MM.1S (cell line): ENCODE results near the gene MBOAT1.

Experiments
- DNase-seq: peaks from one replicate; pipeline ENCODE4 v3.0.0-alpha.2; 2015
- H2AFZ ChIP-seq: fragments of 300-600 bp; sonication (generic); 2 replicates; pipeline ENCODE4 v1.6.0; 2016; ENCODE audit warnings: antibody characterized with exemption, low read length
- H3F3A ChIP-seq: fragments of 300-600 bp; sonication (generic); 2 replicates; pipeline ENCODE4 v1.6.1; 2016; ENCODE audit warnings: mild to moderate bottlenecking, antibody characterized with exemption, low read length, moderate library complexity, mixed read lengths; ENCODE audit not compliant: insufficient read depth
- H3K27ac ChIP-seq: fragments of 300-600 bp; sonication (generic); 2 replicates; pipeline ENCODE4 v1.5.1; 2016; ENCODE audit warnings: mild to moderate bottlenecking, low read length
- H3K27me3 ChIP-seq: fragments of 300-600 bp; sonication (generic); replicated peaks from 2 replicates; pipeline ENCODE4 v1.6.0; 2016; ENCODE audit warnings: low read length; ENCODE audit not compliant: insufficient read depth
- H3K36me3 ChIP-seq: fragments of 300-600 bp; sonication (generic); replicated peaks from 2 replicates; pipeline ENCODE4 v1.6.1; 2016; ENCODE audit warnings: mild to moderate bottlenecking, low read length, mixed read lengths; ENCODE audit not compliant: insufficient read depth
- H3K4me1 ChIP-seq: fragments of 300-600 bp; sonication (generic); 2 replicates; pipeline ENCODE4 v1.6.1; 2016; ENCODE audit warnings: low read length, mixed read lengths
- H3K4me2 ChIP-seq: fragments of 300-600 bp; sonication (generic); 2 replicates; pipeline ENCODE4 v1.6.0; 2016; ENCODE audit warnings: low read depth, low read length
- H3K4me3 ChIP-seq: fragments of 300-600 bp; sonication (generic); 2 replicates; pipeline ENCODE4 v1.5.1; 2016; ENCODE audit warnings: low read length, mixed read lengths
- H3K79me2 ChIP-seq: fragments of 300-600 bp; sonication (generic); 2 replicates; pipeline ENCODE4 v1.6.1; 2016; ENCODE audit warnings: mixed run types, low read length, mixed read lengths
- H3K9ac ChIP-seq: fragments of 300-600 bp; sonication (generic); 2 replicates; pipeline ENCODE4 v1.6.1; 2016; ENCODE audit warnings: low read length, mixed read lengths
- H3K9me2 ChIP-seq: fragments of 300-600 bp; sonication (generic); replicated peaks from 2 replicates; pipeline ENCODE4 v1.6.1; 2016; ENCODE audit warnings: mild to moderate bottlenecking, low read length, mixed read lengths; ENCODE audit not compliant: insufficient read depth
- H3K9me3 ChIP-seq: fragments of 300-600 bp; sonication (generic); replicated peaks from 2 replicates; pipeline ENCODE4 v1.6.1; 2016; ENCODE audit warnings: mild to moderate bottlenecking, low read length, mixed read lengths; ENCODE audit not compliant: insufficient read depth
- H4K20me1 ChIP-seq: fragments of 300-600 bp; sonication (generic); 2 replicates; pipeline ENCODE4 v1.6.1; 2016; ENCODE audit warnings: mild to moderate bottlenecking, low read length, moderate library complexity, mixed read lengths; ENCODE audit not compliant: insufficient read depth
- CTCF ChIP-seq: fragments of 300-600 bp; sonication (generic); IDR thresholded peaks from 2 replicates; pipeline ENCODE4 v1.5.1; 2016; ENCODE audit warnings: antibody characterized with exemption, low read length, mixed read lengths
- EZH2 ChIP-seq: fragments of 300-600 bp; sonication (generic); optimal IDR thresholded peaks from 2 replicates; pipeline ENCODE3; 2017; ENCODE audit warnings: low read depth, mild to moderate bottlenecking, antibody characterized with exemption, low read length, mixed read lengths
- EZH2phosphoT487 ChIP-seq: fragments of 300-600 bp; sonication (generic); IDR thresholded peaks from 2 replicates; pipeline ENCODE4 v1.6.1; 2018; ENCODE audit warnings: antibody characterized with exemption, low read length

Gene MBOAT1

GRCh38 chr6:20197251-20197650 is 15.0 kb downstream of the MBOAT1 start:
- H3K4me3 ChIP-seq, result no peak overlapping the region
- no peaks in the 10 kb centered on the region for H4K20me1 ChIP-seq
- peaks cover 20% of the 10 kb centered on the region for H3F3A ChIP-seq
- H2AFZ ChIP-seq, result no peak overlapping the region
- H3K9me3 ChIP-seq, result no peaks in the 10 kb centered on the region
- peaks cover 43% of the 10 kb centered on the region for H3K4me1 ChIP-seq
- H3K9ac ChIP-seq, result no peak overlapping the region
- no peaks in the 10 kb centered on the region for H3K36me3 ChIP-seq
- H3K27ac ChIP-seq, result peak overlapping the region; percentile 45; the same call in 1 of the 2 replicates
- H3K79me2 ChIP-seq, result peaks cover 88% of the 10 kb centered on the region
- no peak for TF ChIP-seq EZH2phosphoT487
- no peak for TF ChIP-seq CTCF
- no peaks in the 10 kb centered on the region for H3K27me3 ChIP-seq
- DNase-seq, result peak; percentile 39
- no peaks in the 10 kb centered on the region for H3K9me2 ChIP-seq
- H3K4me2 ChIP-seq, result no peak overlapping the region

GRCh38 chr6:20192625-20193024 is 19.6 kb downstream of the MBOAT1 start:
- H2AFZ ChIP-seq, result no peak overlapping the region
- H3K27me3 ChIP-seq, result no peaks in the 10 kb centered on the region
- H3K79me2 ChIP-seq, result peaks cover 93% of the 10 kb centered on the region
- no peak overlapping the region for H3K27ac ChIP-seq
- DNase-seq, result no peak
- H3F3A ChIP-seq, result peaks cover 7% of the 10 kb centered on the region; the same call in 1 of the 2 replicates
- H3K4me3 ChIP-seq, result no peak overlapping the region
- H3K9me2 ChIP-seq, result no peaks in the 10 kb centered on the region
- no peaks in the 10 kb centered on the region for H3K36me3 ChIP-seq
- no peaks in the 10 kb centered on the region for H3K9me3 ChIP-seq
- no peak for TF ChIP-seq CTCF
- no peak overlapping the region for H3K9ac ChIP-seq
- peaks cover 9% of the 10 kb centered on the region; the same call in 1 of the 2 replicates for H3K4me1 ChIP-seq
- no peaks in the 10 kb centered on the region for H4K20me1 ChIP-seq
- no peak overlapping the region for H3K4me2 ChIP-seq

- Histone ChIP-seq H3K79me2 (peaks cover 93% of the 10 kb centered on the region), H3K9me2 (no peaks in the 10 kb centered on the region), H3K27me3 (no peaks in the 10 kb centered on the region), H3K9me3 (no peaks in the 10 kb centered on the region), H3K36me3 (0 out of 2 replicates have a peak, but pooled peaks cover under 1% of the 10 kb centered on the region), H3K27ac (no peak overlapping the region), H3F3A (0 out of 2 replicates have a peak, but pooled peaks cover under 1% of the 10 kb centered on the region), H2AFZ (no peak overlapping the region), H3K9ac (no peak overlapping the region), H3K4me2 (no peak overlapping the region), H4K20me1 (no peaks in the 10 kb centered on the region), H3K4me1 (peaks cover 3% of the 10 kb centered on the region; the same call in 1 of the 2 replicates), H3K4me3 (no peak overlapping the region)
- no peak for DNase-seq
- TF ChIP-seq CTCF (no peak), EZH2 (no peak), EZH2phosphoT487 (no peak)
Measured at GRCh38 chr6:20191992-20192391, 20.3 kb downstream of the MBOAT1 start.
